HG03159 (cell line): Measurements from ENCODE around the gene SIGLECL1.

Source experiments
- ATAC-seq: cut with Tn5 transposase; IDR thresholded peaks from one replicate; pipeline ENCODE4 v1.9.1; 2021; ENCODE audit warnings: mild to moderate bottlenecking, moderate library complexity; ENCODE audit not compliant: unreplicated experiment

Gene SIGLECL1

GRCh38 chr19:51295382-51296126, 44.7 kb downstream of the SIGLECL1 start:
- no peak for ATAC-seq

- no peak for ATAC-seq
Observed at GRCh38 chr19:51296336-51297093, 45.6 kb downstream of the SIGLECL1 start.

GRCh38 chr19:51297406-51297805, 46.5 kb downstream of the SIGLECL1 start:
- no peak for ATAC-seq

- ATAC-seq: no peak
Observed at GRCh38 chr19:51301266-51301665, 50.4 kb downstream of the SIGLECL1 start.

GRCh38 chr19:51305479-51305878, 54.6 kb downstream of the SIGLECL1 start:
- ATAC-seq: no peak

GRCh38 chr19:51311351-51312257, 60.7 kb downstream of the SIGLECL1 start, which contains the start of gene IGLON5:
Gene IGLON5 (plus strand): TSS chr19:51311644. CDS start chr19:51311848, 204 bp downstream.
- ATAC-seq: no peak

- no peak for ATAC-seq
Observed at GRCh38 chr19:51316688-51317087, 65.8 kb downstream of the SIGLECL1 start.

- ATAC-seq: no peak
Observed at GRCh38 chr19:51317376-51317775, 66.5 kb downstream of the SIGLECL1 start.

- no peak for ATAC-seq
Observed at GRCh38 chr19:51317968-51318367, 67.1 kb downstream of the SIGLECL1 start.
